VCaP (cell line): ENCODE measurements around the gene GPR162.

Source experiments
- H3K27ac ChIP-seq: fragments of 450-650 bp; 2 replicates; pipeline ENCODE4 v1.5.1; 2017
- TF ChIP-seq, protein P1 (sequence below): fragments of 450-650 bp; conservative IDR thresholded peaks from 2 replicates; pipeline ENCODE4 v1.5.1; 2017; ENCODE audit warnings: mild to moderate bottlenecking, moderate library complexity

Gene GPR162

DNA sequence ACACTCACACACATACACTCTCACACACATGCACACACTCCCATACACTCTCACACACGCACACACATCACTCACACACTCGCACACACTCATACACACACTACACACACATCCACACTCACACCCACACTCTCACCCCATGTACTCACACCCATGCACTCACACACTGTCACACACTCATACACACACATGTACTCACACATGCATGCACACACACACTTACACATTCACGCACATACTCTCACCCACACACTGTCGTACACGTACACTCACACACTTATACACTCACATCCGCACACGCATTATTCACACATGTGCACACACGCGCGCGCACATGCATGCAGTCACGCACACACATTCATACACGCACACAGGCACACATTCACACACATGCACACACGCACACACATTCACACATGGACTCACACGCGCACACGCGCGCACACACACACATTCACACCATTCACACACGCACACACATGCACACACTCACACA is 3.9 kb upstream of the GPR162 start:
- H3K27ac ChIP-seq, result no peak overlapping the region
- TF ChIP-seq, protein P1, sequence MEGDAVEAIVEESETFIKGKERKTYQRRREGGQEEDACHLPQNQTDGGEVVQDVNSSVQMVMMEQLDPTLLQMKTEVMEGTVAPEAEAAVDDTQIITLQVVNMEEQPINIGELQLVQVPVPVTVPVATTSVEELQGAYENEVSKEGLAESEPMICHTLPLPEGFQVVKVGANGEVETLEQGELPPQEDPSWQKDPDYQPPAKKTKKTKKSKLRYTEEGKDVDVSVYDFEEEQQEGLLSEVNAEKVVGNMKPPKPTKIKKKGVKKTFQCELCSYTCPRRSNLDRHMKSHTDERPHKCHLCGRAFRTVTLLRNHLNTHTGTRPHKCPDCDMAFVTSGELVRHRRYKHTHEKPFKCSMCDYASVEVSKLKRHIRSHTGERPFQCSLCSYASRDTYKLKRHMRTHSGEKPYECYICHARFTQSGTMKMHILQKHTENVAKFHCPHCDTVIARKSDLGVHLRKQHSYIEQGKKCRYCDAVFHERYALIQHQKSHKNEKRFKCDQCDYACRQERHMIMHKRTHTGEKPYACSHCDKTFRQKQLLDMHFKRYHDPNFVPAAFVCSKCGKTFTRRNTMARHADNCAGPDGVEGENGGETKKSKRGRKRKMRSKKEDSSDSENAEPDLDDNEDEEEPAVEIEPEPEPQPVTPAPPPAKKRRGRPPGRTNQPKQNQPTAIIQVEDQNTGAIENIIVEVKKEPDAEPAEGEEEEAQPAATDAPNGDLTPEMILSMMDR, result no peak

DNA sequence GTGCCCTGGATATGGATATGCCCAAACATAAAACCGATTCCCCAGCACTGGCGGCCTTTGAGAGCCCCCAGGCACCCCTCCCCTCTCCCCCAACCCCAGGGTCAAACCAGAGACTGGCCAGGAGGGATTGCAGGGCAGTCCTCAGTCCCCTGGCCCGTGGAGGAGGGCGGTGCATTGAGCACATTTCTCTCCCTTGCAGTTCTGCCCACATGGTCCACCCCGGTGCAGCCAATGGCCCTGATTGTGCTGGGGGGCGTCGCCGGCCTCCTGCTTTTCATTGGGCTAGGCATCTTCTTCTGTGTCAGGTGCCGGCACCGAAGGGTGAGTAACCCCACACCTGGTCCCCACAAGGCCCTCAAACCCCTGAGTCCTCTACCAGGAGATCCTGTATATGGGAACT is 3.4 kb upstream of the GPR162 start:
- TF ChIP-seq, protein P1, result no peak
- no peak overlapping the region for H3K27ac ChIP-seq

DNA sequence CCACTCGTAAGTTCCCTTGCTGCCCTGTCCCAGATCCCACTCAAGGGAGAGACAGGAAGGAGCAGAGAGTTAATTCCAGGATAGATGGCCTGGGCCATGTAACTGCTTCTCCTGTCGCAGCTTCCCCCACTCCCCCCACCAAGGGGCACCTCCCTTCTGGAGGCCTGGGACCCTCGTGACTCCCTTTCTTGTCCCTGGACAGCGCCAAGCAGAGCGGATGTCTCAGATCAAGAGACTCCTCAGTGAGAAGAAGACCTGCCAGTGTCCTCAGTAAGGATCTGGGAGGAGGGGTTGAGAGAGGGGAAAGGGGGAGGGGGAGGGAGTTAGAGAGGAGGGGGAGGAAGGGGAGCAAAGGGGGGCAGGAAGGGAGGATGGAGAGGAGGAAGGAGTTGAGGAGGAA is 3.0 kb upstream of the GPR162 start:
- TF ChIP-seq, protein P1, result no peak
- H3K27ac ChIP-seq, result no peak overlapping the region

DNA sequence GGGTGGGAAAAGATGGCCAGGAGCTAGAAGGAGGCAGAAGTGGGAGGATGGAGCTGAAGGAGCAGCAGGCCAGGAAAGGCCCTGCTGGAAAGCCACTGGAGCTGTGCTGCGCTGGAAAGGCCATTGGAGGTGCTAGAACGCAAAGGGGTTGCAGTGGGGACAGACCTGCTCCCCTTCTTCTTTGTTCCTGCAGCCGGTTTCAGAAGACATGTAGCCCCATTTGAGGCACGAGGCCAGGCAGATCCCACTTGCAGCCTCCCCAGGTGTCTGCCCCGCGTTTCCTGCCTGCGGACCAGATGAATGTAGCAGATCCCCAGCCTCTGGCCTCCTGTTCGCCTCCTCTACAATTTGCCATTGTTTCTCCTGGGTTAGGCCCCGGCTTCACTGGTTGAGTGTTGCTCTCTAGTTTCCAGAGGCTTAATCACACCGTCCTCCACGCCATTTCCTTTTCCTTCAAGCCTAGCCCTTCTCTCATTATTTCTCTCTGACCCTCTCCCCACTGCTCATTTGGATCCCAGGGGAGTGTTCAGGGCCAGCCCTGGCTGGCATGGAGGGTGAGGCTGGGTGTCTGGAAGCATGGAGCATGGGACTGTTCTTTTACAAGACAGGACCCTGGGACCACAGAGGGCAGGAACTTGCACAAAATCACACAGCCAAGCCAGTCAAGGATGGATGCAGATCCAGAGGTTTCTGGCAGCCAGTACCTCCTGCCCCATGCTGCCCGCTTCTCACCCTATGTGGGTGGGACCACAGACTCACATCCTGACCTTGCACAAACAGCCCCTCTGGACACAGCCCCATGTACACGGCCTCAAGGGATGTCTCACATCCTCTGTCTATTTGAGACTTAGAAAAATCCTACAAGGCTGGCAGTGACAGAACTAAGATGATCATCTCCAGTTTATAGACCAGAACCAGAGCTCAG is 2.3 kb upstream of the GPR162 start:
- no peak overlapping the region for H3K27ac ChIP-seq
- TF ChIP-seq, protein P1, result no peak

DNA sequence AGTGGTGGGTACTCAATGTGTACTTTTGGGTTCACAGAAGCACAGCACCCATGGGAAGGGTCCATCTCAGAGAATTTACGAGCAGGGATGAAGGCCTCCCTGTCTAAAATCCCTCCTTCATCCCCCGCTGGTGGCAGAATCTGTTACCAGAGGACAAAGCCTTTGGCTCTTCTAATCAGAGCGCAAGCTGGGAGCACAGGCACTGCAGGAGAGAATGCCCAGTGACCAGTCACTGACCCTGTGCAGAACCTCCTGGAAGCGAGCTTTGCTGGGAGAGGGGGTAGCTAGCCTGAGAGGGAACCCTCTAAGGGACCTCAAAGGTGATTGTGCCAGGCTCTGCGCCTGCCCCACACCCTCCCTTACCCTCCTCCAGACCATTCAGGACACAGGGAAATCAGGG is 1.5 kb upstream of the GPR162 start:
- no peak overlapping the region for H3K27ac ChIP-seq
- TF ChIP-seq, protein P1, result no peak

DNA sequence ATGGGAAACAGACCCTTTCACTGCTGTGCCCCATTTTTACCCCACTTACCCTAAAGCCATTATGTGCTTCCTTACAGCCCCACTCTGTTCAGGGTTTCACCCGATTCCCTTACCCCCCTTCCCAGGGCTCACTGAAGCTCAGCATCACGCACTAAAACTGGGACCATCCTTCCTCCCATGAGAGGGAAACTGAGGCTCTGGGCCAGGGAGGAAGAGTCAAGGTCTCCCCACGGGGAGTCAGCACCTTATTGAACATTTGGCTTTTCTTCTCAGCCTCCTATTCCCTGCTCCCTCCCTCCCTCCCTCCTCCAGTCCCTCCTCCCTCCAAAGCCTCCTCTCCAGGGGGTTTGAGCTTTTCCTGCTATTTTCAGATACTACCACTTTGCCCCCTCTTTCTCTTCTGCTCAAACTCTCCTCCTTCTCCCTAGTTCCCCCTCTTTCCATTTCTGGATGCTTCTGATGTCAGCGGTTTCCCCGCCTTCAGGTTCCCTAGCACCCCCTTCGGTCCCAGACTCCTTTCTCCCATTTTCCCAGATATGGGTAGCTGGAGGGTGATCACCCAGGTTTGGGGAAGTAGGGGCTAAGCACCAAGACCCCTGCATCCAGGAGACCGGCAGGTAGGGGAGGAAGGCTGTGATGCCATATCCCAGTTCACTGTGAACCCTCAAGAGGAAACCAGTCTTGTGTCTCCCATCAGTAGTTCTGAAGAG is 960 bp downstream of the GPR162 start:
- TF ChIP-seq, protein P1, result no peak
- H3K27ac ChIP-seq, result peak overlapping the region; percentile 69; the same call in 1 of the 2 replicates
